ENCODE measurements around the gene ERMP1. TPM values are rescaled to one million over a fixed set of nuclear protein-coding genes. Genes with fewer than 3 reads are reported as not detected.
A peak's percentile ranks its signal among the peaks of the same experiment; 100 is the strongest.

ERMP1 gene
- total and polyA plus RNA-seq, 10 of the 15 experiments (the other 5 are each of a cell fraction or from before 2014, with no cell fraction given) = 2.4 to 42.1 (median 8.1) TPM

- H2AFZ ChIP-seq (ENCODE audit: control insufficient read depth, low read depth, low read length) = peak overlapping the region; percentile 89
- ChIA-PET POLR2A (interaction anchor here (0.6 to 14.0 kb wide), 13 partner anchors 10 to 356 kb away, joined by 3 to 142 read pairs (median 4); partner anchors contain the start of gene RIC1), RAD21 (ENCODE audit: unreplicated experiment) (interaction anchor here (0.5 to 5.2 kb wide), 11 partner anchors 10 to 581 kb away, joined by 3 to 59 read pairs (median 6); partner anchors contain the start of genes RIC1 and UHRF2), CTCF (interaction anchor here (0.6 to 8.8 kb wide), 24 partner anchors 11 to 302 kb away, joined by 3 to 53 read pairs (median 4); a partner anchor contains a TSS), SMC1A (ENCODE audit: uncharacterized antibody, unreplicated experiment) (interaction anchor here (0.7 to 7.7 kb wide), 25 partner anchors 11 to 393 kb away, joined by 3 to 75 read pairs (median 4); no protein-coding TSS in a partner anchor)
- FAIRE-seq (no peak), ATAC-seq (peak; percentile 10), DNase-seq (ENCODE audit: low read depth, low spot score) (no peak)
- no peaks in the 10 kb centered on the region for H3K36me3 ChIP-seq (ENCODE audit: control insufficient read depth in 2 of 2, insufficient read depth in 2 of 2, low read length in 1 of 2)
- peak overlapping the region; percentile 32 for H3K9ac ChIP-seq (ENCODE audit: control insufficient read depth, insufficient read depth, low read length)
- H3K4me1 ChIP-seq (ENCODE audit: control insufficient read depth, insufficient read depth, low read length) = peaks cover 5% of the 10 kb centered on the region; the same call in 1 of the 2 replicates
- H3K4me3 ChIP-seq = peak overlapping the region; percentile 97
- H3K27me3 ChIP-seq (replicated peaks in 1 of 2; ENCODE audit: control insufficient read depth in 2 of 2, insufficient read depth in 2 of 2, low read length in 1 of 2) = no peaks in the 10 kb centered on the region
- H3K27ac ChIP-seq (ENCODE audit: control insufficient read depth, insufficient read depth) = peak overlapping the region; percentile 70
- peak overlapping the region; percentile 76 for H3K4me2 ChIP-seq (ENCODE audit: control insufficient read depth, insufficient read depth)
- H3K79me2 ChIP-seq (ENCODE audit: control insufficient read depth, insufficient read depth, low read length) = peaks cover 32% of the 10 kb centered on the region
- 0% methylated on average over 9 of the region's 9 CpGs for WGBS (ENCODE audit: insufficient coverage, insufficient replicate concordance, low lambda C conversion rate, missing lambda C conversion rate)
- in situ Hi-C loops (cut with MboI) = no loop called here
- no peaks in the 10 kb centered on the region for H3K9me3 ChIP-seq (replicated peaks; ENCODE audit: control insufficient read depth, insufficient read depth, low read length)
- H4K20me1 ChIP-seq (ENCODE audit: control insufficient read depth, insufficient read depth) = no peaks in the 10 kb centered on the region
- no TSS peak for BruUV-seq (replicated peaks)
- intact Hi-C loops (cut with micrococcal nuclease; ENCODE audit: unreplicated experiment) = loop anchor here (2.0 to 10.0 kb wide), 3 partner anchors 45 to 377 kb away; partner anchors contain the start of genes CD274 and RIC1
- TF ChIP-seq SIN3A (IDR thresholded peaks at IDR 0.05; ENCODE audit: low read depth, low read length) (0 out of 2 replicates have a peak, but pooled peaks have one; percentile 45), RUNX3 (IDR thresholded peaks at IDR 0.05; ENCODE audit: low read length) (0 out of 2 replicates have a peak, but pooled peaks have one; percentile 12), POLR2AphosphoS5 (IDR thresholded peaks at IDR 0.05; ENCODE audit: low read length) (no peak; the same call in 1 of the 2 replicates), SMAD1 (IDR thresholded peaks at IDR 0.05; ENCODE audit: low read depth, partially characterized antibody) (no peak), NFXL1 (IDR thresholded peaks at IDR 0.05; ENCODE audit: borderline replicate concordance) (no peak), CREM (IDR thresholded peaks at IDR 0.05; ENCODE audit: low read depth) (no peak), IRF3 (IDR thresholded peaks at IDR 0.05) (no peak), CTCF (IDR thresholded peaks at IDR 0.05 in 2 of 3, conservative IDR thresholded peaks at IDR 0.05 in 1 of 3; ENCODE audit: control insufficient read depth in 2 of 3, extremely low read depth in 1 of 3, insufficient read depth in 1 of 3, low read depth in 3 of 3, low read length in 3 of 3) (no peak), FOXM1 (IDR thresholded peaks at IDR 0.05; ENCODE audit: low read depth, low read length) (no peak), KDM1A (IDR thresholded peaks at IDR 0.05; ENCODE audit: borderline replicate concordance) (no peak), MLLT1 (IDR thresholded peaks at IDR 0.05) (no peak), TAF1 (IDR thresholded peaks at IDR 0.05; ENCODE audit: borderline replicate concordance, low read depth, low read length) (0 out of 2 replicates have a peak, but pooled peaks have one; percentile 18), ELK1 (IDR thresholded peaks at IDR 0.05; ENCODE audit: low read depth, low read length) (no peak), HDAC6 (IDR thresholded peaks at IDR 0.05; ENCODE audit: unreplicated experiment) (no peak), KLF5 (IDR thresholded peaks at IDR 0.05; ENCODE audit: partially characterized antibody) (no peak), SKIL (IDR thresholded peaks at IDR 0.05; ENCODE audit: low read depth, poor library complexity, severe bottlenecking) (peak; percentile 35)
Measured at GRCh38 chr9:5832071-5832537, 813 bp downstream of the ERMP1 start.

Measured in GM12878 (cell line).